RWPE1 (cell line): ENCODE measurements around the gene C17orf100.

Experiments used
- CTCF ChIA-PET: fragments of 350-600 bp; sonication (Branson Sonifier 250); formaldehyde crosslinking; extraction: SDS; loops from one replicate; lab custom pipeline; 2021; lab: Yijun Ruan, JAX
- POLR2A ChIA-PET: fragments of 400-600 bp; formaldehyde crosslinking; extraction: SDS; loops from one replicate; lab custom pipeline; 2020; ENCODE audit warnings: antibody characterized with exemption; ENCODE audit not compliant: low non-redundant PET; lab: Yijun Ruan, JAX
- DNase-seq: peaks from one replicate; pipeline ENCODE4 v3.0.0; 2012; ENCODE audit warnings: low spot score
- H3K27ac ChIP-seq: fragments of 450-650 bp; 2 replicates; pipeline ENCODE4 v1.5.1; 2017
- TF ChIP-seq, protein P1 (sequence below): fragments of 450-650 bp; conservative IDR thresholded peaks from 2 replicates; pipeline ENCODE4 v1.5.1; 2017; ENCODE audit warnings: low read depth, mild to moderate bottlenecking

The C17orf100 gene

DNA sequence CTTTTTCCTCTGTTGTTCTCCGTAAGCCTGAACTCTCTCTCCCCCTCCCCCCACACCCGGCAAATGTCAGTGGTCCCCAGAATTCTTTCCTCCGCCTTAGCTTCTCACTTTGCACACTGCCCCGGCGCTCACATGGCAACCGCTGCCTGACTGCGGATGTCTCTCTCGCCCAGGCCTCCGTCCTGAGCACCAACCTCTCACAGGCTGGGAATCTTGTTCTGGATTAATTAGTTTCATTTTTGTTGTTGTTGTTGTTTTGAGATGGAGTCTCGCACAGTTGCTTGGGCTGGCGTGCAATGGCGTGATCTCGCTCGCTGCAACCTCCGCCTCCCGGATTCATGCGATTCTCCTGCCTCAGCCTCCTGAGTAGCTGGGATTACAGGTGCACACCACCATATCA lies 16.7 kb downstream of the C17orf100 start:
- ChIA-PET CTCF (no interaction called here), POLR2A (no interaction called here)
- no peak for DNase-seq
- H3K27ac ChIP-seq = peak overlapping the region; percentile 91
- TF ChIP-seq, protein P1, sequence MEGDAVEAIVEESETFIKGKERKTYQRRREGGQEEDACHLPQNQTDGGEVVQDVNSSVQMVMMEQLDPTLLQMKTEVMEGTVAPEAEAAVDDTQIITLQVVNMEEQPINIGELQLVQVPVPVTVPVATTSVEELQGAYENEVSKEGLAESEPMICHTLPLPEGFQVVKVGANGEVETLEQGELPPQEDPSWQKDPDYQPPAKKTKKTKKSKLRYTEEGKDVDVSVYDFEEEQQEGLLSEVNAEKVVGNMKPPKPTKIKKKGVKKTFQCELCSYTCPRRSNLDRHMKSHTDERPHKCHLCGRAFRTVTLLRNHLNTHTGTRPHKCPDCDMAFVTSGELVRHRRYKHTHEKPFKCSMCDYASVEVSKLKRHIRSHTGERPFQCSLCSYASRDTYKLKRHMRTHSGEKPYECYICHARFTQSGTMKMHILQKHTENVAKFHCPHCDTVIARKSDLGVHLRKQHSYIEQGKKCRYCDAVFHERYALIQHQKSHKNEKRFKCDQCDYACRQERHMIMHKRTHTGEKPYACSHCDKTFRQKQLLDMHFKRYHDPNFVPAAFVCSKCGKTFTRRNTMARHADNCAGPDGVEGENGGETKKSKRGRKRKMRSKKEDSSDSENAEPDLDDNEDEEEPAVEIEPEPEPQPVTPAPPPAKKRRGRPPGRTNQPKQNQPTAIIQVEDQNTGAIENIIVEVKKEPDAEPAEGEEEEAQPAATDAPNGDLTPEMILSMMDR = no peak

DNA sequence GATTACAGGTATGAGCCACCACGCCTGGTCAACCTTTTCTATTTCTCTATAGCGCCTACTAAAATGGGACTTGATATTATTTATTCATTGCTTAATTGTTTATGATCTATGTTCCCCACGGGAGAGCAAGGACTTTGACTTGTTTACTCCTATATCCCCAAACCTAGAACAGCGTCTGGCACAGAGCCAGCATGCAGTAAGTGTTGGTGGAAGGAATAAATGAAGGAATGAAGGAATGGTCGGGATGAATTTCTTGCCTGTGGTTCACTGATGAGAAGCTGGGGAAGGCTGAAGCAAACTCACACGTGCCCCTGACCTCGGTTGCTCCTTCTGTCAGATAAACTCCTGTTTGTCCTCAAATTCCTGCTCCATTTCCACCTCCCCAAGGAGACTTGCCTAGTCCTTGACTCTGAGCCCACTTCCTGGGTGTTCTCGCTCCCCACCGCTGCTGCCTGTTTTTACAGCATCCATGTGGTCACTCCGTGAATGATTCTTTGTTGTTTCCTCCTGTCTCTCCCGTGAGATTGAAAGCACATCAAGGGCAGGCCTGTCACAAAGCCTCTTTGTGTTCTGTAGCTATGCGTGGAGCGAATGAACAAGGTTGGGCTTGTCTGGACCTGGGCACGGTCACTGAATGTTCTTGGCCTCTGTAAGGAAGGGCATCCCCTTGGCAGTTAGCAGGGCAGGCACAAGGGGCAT lies 17.3 kb downstream of the C17orf100 start:
- TF ChIP-seq, protein P1 = no peak
- H3K27ac ChIP-seq = peak overlapping the region; percentile 91
- no peak for DNase-seq
- ChIA-PET CTCF (no interaction called here), POLR2A (no interaction called here)

DNA sequence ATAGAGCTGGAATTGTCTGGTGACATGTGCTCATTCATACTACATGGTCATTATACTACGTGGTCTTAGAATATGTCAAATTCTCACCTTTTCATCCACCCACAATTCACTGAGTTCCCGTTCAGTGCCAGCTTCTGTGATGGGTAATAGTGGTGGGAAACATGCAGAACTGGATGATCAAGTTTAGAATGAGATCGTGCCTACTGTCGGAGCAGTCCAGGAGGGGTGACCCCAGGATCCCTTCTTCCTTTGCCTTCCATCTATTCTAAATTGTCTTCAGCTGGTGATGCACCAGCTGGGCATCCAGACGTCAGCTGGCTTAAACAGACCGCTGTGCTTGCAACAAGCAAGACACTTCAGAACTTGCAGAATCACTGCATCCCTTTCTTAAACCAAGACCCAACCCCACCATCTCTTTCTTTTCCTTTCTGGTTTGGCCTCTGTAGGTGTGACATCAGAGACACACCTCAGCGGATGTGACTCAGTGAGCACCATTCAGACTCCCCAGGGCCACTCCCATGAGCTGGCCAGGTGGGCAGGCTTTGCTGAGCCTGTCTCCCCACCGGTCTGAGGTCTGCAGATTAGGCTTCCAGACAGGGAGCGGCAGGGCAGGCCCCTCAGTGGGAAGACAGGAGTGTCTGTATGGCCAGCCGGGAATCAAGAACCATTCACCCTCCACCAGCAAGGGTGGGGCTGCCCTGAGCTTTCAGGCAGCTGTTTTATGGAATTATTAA lies 18.1 kb downstream of the C17orf100 start:
- TF ChIP-seq, protein P1 = no peak
- POLR2A ChIA-PET = interaction anchor here (0.5 to 0.7 kb wide), 3 partner anchors 10 to 19 kb away, joined by 4 to 8 read pairs (median 5); no protein-coding TSS in a partner anchor
- H3K27ac ChIP-seq = peak overlapping the region; percentile 91
- CTCF ChIA-PET = interaction anchor here (0.6 to 1.0 kb wide), 2 partner anchors 31 to 43 kb away, joined by 3 to 4 read pairs; partner anchors contain the start of gene SLC13A5
- DNase-seq = peak; percentile 93

DNA sequence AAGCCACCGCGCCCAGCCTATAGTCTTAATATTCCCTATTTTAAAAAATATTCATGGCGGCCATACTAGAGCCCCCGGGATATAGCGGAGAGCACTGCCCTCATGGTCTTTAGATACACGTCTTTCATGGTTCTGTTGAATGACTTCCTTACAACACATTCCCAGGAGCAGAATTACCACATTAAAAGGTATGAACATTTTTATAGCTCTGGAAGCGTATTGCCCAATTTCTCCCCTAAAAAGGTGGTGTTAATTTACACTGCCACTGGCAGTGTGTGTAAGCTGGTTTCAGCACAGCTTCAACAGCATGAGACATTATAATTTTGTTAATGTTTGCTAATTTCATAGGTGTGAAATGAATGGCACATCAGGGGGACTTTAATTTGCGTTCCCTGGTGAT lies 19.0 kb downstream of the C17orf100 start:
- peak overlapping the region; percentile 91 for H3K27ac ChIP-seq
- POLR2A ChIA-PET = interaction anchor here (0.7 kb wide), 1 partner anchor 9 kb away, joined by 8 read pairs; no protein-coding TSS in a partner anchor
- CTCF ChIA-PET = interaction anchor here (1.0 kb wide), 1 partner anchor 30 kb away, joined by 3 read pairs; no protein-coding TSS in a partner anchor
- TF ChIP-seq, protein P1 = no peak
- DNase-seq = no peak

DNA sequence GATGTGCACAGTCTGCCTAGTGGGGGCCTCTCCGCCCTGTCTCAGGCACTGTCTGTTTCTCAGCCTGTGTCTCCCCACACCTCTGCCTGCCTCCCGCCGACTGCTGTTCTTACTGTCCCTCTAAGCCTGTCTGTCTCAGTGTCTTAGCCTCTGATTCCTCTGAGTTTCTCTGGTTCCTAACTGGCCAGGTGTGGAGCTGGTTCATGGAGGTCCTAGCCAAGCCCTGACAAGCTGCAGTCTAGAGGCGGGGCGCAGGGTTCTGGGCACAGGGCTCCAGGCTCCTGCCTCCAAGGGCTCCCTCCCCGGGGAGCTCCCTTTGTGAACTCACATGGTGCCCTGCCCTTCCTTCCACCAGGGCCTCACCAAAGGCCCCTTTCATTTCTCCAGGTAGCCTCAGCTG lies 19.4 kb downstream of the C17orf100 start:
- ChIA-PET CTCF (no interaction called here), POLR2A (no interaction called here)
- H3K27ac ChIP-seq = peak overlapping the region; percentile 91
- TF ChIP-seq, protein P1 = no peak
- DNase-seq = no peak

DNA sequence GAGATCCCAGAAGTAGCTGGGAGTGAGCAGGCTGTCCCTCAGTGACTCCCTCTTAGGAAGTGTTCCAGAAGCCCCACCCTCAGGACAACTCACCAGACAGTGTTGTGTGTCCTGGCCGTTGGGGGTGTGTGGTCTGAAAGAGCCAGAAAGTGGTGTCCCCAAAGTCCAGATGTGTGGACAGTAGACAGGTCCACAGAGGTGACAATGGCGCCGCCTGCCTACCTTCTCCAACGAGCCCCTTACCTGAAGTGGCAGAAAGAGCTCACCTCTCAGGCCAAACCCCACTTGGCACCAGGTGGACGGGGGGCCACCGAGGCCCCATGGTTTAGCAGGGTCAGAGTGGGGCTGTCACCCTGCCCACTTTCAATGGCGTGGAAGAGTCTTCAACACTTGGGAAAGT lies 19.9 kb downstream of the C17orf100 start:
- TF ChIP-seq, protein P1 = no peak
- H3K27ac ChIP-seq = peak overlapping the region; percentile 91
- CTCF ChIA-PET = no interaction called here
- no peak for DNase-seq
- POLR2A ChIA-PET = no interaction called here
